Measurements from ENCODE around the gene STPG2. TPM values are rescaled to one million over a fixed set of nuclear protein-coding genes. Genes with fewer than 3 reads are reported as not detected.

Gene STPG2
- total RNA-seq, 1 experiment from 2014 or later = 0.20 TPM

- Histone ChIP-seq H3K27me3 (ENCODE audit: insufficient read depth, low read length) (no peaks in the 10 kb centered on the region), H3K4ac (ENCODE audit: low read depth, low read length) (no peak overlapping the region), H2BK120ac (ENCODE audit: low read depth, low read length, poor library complexity, severe bottlenecking) (no peak overlapping the region), H3K4me1 (ENCODE audit: insufficient read depth, low read length) (no peaks in the 10 kb centered on the region), H2AK5ac (ENCODE audit: insufficient read length, low read length) (no peak overlapping the region), H3K56ac (ENCODE audit: insufficient read length, low read depth, low read length) (no peak overlapping the region), H4K8ac (replicated peaks; ENCODE audit: insufficient read length, low read depth, low read length) (no peak overlapping the region), H3K9ac (ENCODE audit: extremely low read depth, insufficient read length, low read length) (no peak overlapping the region), H4K20me1 (ENCODE audit: control insufficient read depth, insufficient read depth, insufficient read length) (no peaks in the 10 kb centered on the region), H3K79me2 (ENCODE audit: insufficient read depth, low read length) (no peaks in the 10 kb centered on the region), H3K23me2 (ENCODE audit: insufficient read length, low read depth, low read length, poor library complexity, severe bottlenecking) (no peaks in the 10 kb centered on the region), H3K9me3 (ENCODE audit: control insufficient read depth, low read depth, low read length) (no peaks in the 10 kb centered on the region), H2AFZ (ENCODE audit: low read length) (no peak overlapping the region), H3K79me1 (ENCODE audit: insufficient read depth, low read depth, low read length, poor library complexity, severe bottlenecking) (no peaks in the 10 kb centered on the region), H3K4me2 (ENCODE audit: insufficient read depth, insufficient read length, low read length) (no peak overlapping the region), H3K23ac (ENCODE audit: insufficient read length, low read depth, low read length) (no peak overlapping the region), H4K91ac (ENCODE audit: insufficient read length, low read depth, low read length) (no peak overlapping the region), H4K5ac (ENCODE audit: insufficient read length, low read depth, low read length) (no peak overlapping the region), H2BK15ac (ENCODE audit: low read depth, low read length) (no peak overlapping the region), H3T11ph (ENCODE audit: low read length) (no peak overlapping the region), H3K27ac (ENCODE audit: insufficient read length, low read depth, low read length) (no peak overlapping the region), H2BK20ac (ENCODE audit: low read depth, low read length, poor library complexity, severe bottlenecking) (no peak overlapping the region), H3K14ac (ENCODE audit: insufficient read depth, low read length) (no peak overlapping the region), H3K18ac (ENCODE audit: insufficient read length, low read depth, low read length) (no peak overlapping the region), H2BK5ac (ENCODE audit: insufficient read length, low read length) (no peak overlapping the region), H2BK12ac (ENCODE audit: insufficient read length, low read depth, low read length) (no peak overlapping the region)
- Mint-ChIP-seq H3K36me3 (ENCODE audit: insufficient read depth in 1 of 3, low read depth in 3 of 3) (no peaks in the 10 kb centered on the region), H3K4me1 (no peaks in the 10 kb centered on the region), H3K27ac (no peak overlapping the region), H3K27me3 (ENCODE audit: low read depth) (no peaks in the 10 kb centered on the region), H3K4me3 (no peak overlapping the region), H3K9me3 (no peaks in the 10 kb centered on the region)
- no peak for DNase-seq
- no peak for TF ChIP-seq CTCF (conservative IDR thresholded peaks at IDR 0.05)
- WGBS (ENCODE audit: extremely low coverage, insufficient read length, low lambda C conversion rate) = no CpG with 5 or more reads among the region's 3 CpGs
Measured at GRCh38 chr4:97656044-97656720, 487.1 kb downstream of the STPG2 start.

Data from H9 (cell line).